ENCODE data around the gene C17orf50.

The C17orf50 gene

DNA sequence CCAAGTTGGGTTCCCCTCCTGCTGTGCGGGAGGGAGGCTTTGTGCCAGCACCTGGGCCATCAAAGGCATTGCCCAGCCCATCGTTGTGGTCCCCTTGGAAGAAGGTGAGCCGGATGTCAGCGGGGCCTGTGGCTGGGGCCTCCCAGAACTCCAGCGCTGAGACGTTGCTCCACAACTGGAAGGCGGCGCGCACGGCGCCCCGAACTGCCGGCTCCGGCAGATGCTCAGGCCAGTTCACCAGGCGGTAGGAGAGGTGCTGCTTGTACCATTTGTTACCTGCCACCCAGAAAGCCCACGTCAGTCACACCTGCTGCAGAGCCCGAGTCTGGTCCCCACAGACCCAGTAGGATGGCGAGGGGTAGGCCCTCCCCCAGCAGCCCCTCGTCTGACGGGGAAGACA, 12.4 kb downstream of the C17orf50 start:
- Histone ChIP-seq H4K20me1 (ENCODE audit: low read depth, low read length) (no peaks in the 10 kb centered on the region), H2AFZ (ENCODE audit: low read depth, low read length, severe bottlenecking) (no peak overlapping the region), H3K9ac (ENCODE audit: low read length) (no peak overlapping the region), H3K9me3 (ENCODE audit: insufficient read depth, low read length) (no peaks in the 10 kb centered on the region), H3K79me2 (ENCODE audit: insufficient read depth, low read length) (no peaks in the 10 kb centered on the region), H3K9me2 (replicated peaks; ENCODE audit: insufficient read depth, low read length) (no peaks in the 10 kb centered on the region), H3K27me3 (ENCODE audit: low read length) (no peaks in the 10 kb centered on the region), H3F3A (ENCODE audit: insufficient read depth) (no peaks in the 10 kb centered on the region), H3K36me3 (ENCODE audit: low read length) (no peaks in the 10 kb centered on the region), H3K4me2 (ENCODE audit: low read depth, low read length, poor library complexity, severe bottlenecking) (no peak overlapping the region), H3K4me3 (ENCODE audit: insufficient read depth, low read length, poor library complexity, severe bottlenecking) (no peak overlapping the region), H3K27ac (ENCODE audit: low read depth, low read length) (no peak overlapping the region)
- TF ChIP-seq EZH2phosphoT487 (conservative IDR thresholded peaks at IDR 0.05; ENCODE audit: low read length) (no peak), CTCF (IDR thresholded peaks at IDR 0.05; ENCODE audit: insufficient read depth, low read length, poor library complexity, severe bottlenecking) (no peak)

DNA sequence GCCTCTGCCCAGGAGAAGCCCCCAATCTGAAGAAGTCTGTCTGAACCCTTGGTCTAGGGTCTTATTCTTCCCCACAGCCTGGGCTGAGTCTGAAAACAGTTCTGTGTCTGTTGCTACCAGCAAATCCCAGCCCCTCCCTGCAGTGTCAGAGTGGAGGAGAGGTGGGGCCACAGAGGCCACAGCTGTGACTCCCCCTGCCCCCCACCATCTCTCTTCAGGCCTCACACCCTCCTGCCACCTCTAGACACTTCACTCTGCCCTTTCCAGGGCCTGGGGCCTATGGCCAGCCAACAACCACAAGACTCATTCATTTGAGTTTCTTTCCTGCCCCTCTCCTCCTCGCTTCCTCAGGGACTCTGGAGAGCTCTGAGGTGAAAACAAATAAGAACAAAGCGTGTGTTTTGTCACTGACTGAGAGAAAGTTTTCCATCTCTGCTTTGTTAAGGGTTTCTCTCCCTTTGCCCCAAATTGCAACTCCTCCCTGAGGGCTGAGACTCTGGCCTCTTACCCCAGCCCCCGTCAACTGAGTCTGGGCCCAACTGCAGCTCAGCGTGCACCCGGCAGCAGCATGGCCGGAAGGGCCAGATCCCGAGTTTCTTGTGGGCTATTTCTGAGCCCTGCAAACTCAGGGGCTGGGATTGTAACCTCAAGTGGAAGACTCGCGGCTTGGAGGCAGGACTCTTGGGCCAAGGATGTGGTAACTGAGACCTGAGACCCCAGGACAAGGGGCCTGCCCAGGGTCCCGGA, 13.2 kb downstream of the C17orf50 start:
- no peaks in the 10 kb centered on the region for H4K20me1 ChIP-seq (ENCODE audit: low read depth, low read length)
- no peaks in the 10 kb centered on the region for H3K36me3 ChIP-seq (ENCODE audit: low read length)
- H3F3A ChIP-seq (ENCODE audit: insufficient read depth) = no peaks in the 10 kb centered on the region
- H3K9me2 ChIP-seq (replicated peaks; ENCODE audit: insufficient read depth, low read length) = no peaks in the 10 kb centered on the region
- no peak for TF ChIP-seq CTCF (IDR thresholded peaks at IDR 0.05; ENCODE audit: insufficient read depth, low read length, poor library complexity, severe bottlenecking)
- TF ChIP-seq EZH2phosphoT487 (conservative IDR thresholded peaks at IDR 0.05; ENCODE audit: low read length) = no peak
- H2AFZ ChIP-seq (ENCODE audit: low read depth, low read length, severe bottlenecking) = no peak overlapping the region
- H3K9ac ChIP-seq (ENCODE audit: low read length) = no peak overlapping the region
- no peak overlapping the region for H3K4me2 ChIP-seq (ENCODE audit: low read depth, low read length, poor library complexity, severe bottlenecking)
- H3K4me3 ChIP-seq (ENCODE audit: insufficient read depth, low read length, poor library complexity, severe bottlenecking) = no peak overlapping the region
- no peaks in the 10 kb centered on the region for H3K9me3 ChIP-seq (ENCODE audit: insufficient read depth, low read length)
- no peaks in the 10 kb centered on the region for H3K79me2 ChIP-seq (ENCODE audit: insufficient read depth, low read length)
- no peak overlapping the region for H3K27ac ChIP-seq (ENCODE audit: low read depth, low read length)
- H3K27me3 ChIP-seq (ENCODE audit: low read length) = no peaks in the 10 kb centered on the region

DNA sequence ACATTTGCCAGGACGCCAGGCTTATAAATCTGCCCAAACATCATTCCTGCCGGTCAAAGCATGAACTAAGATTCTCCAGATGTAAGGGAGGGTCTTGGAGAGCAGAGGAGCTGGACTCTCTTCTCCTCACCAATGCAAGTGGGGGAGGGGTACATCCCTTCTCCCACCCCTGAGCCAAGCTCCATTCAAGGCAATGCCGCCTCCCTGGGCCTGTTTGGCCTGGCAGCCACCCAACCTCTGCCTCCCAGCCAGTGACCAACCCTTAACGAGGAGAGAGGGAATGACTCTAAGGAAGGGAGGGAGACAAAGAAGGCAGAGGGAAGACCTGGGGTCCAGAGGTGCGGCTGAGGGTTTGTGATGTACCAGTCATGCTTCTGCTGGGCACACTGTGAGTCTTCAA, 13.8 kb downstream of the C17orf50 start:
- H3K9me3 ChIP-seq (ENCODE audit: insufficient read depth, low read length) = no peaks in the 10 kb centered on the region
- no peak overlapping the region for H3K4me2 ChIP-seq (ENCODE audit: low read depth, low read length, poor library complexity, severe bottlenecking)
- no peak overlapping the region for H3K9ac ChIP-seq (ENCODE audit: low read length)
- no peaks in the 10 kb centered on the region for H3K36me3 ChIP-seq (ENCODE audit: low read length)
- no peak overlapping the region for H3K27ac ChIP-seq (ENCODE audit: low read depth, low read length)
- H3K27me3 ChIP-seq (ENCODE audit: low read length) = no peaks in the 10 kb centered on the region
- no peak overlapping the region for H2AFZ ChIP-seq (ENCODE audit: low read depth, low read length, severe bottlenecking)
- H3F3A ChIP-seq (ENCODE audit: insufficient read depth) = no peaks in the 10 kb centered on the region
- H3K79me2 ChIP-seq (ENCODE audit: insufficient read depth, low read length) = no peaks in the 10 kb centered on the region
- H3K4me3 ChIP-seq (ENCODE audit: insufficient read depth, low read length, poor library complexity, severe bottlenecking) = no peak overlapping the region
- H4K20me1 ChIP-seq (ENCODE audit: low read depth, low read length) = no peaks in the 10 kb centered on the region
- TF ChIP-seq EZH2phosphoT487 (conservative IDR thresholded peaks at IDR 0.05; ENCODE audit: low read length) (no peak), CTCF (IDR thresholded peaks at IDR 0.05; ENCODE audit: insufficient read depth, low read length, poor library complexity, severe bottlenecking) (no peak)
- H3K9me2 ChIP-seq (replicated peaks; ENCODE audit: insufficient read depth, low read length) = no peaks in the 10 kb centered on the region
